ENCODE measurements around the gene MOB3C.

The MOB3C gene

GRCh38 chr1:46569884-46570725 is 46.5 kb downstream of the MOB3C start:
- DNase-seq, result no peak

DNA sequence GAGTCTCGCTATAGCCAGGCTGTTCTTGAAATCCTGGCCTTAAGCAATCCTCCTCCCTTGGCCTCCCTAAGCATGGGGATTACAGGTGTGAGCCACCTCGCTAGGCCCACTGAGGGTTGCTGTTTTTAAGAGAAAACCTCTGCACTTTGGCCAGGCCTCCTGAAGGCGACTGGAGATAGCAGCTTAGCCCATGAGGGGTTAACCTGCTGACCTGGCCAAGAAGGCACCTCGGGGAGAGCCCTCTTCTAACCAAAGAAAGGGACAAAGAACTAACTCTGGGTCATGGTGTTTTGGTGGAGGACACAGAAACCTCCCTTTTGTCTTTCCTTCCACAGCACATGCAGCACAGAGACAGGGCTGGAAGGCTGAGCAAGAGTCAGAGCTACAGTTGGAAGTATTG is 47.5 kb downstream of the MOB3C start:
- DNase-seq, result no peak

- no peak for DNase-seq
Measured at GRCh38 chr1:46568461-46568891, 48.1 kb downstream of the MOB3C start.

DNA sequence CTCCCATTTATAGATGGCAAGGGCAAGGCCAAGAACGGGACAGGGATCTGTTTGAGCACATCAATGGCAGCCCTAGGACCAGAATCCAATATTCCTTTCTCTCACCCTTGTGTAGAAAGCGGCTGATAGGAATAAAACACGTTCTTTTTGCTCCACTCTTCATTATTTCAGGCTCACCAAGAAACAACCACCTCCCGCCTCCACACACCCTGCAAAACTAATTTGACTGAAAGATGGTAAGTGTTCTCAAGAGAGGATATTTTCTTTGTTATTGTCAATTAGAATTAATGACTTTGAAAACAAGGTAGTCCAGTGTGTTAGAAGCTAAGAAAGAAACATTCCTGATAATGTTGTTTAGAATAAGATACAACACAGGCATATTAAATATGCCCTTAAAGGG is 53.3 kb downstream of the MOB3C start:
- DNase-seq, result no peak

GRCh38 chr1:46562498-46562897 is 54.1 kb downstream of the MOB3C start:
- no peak for DNase-seq

DNA sequence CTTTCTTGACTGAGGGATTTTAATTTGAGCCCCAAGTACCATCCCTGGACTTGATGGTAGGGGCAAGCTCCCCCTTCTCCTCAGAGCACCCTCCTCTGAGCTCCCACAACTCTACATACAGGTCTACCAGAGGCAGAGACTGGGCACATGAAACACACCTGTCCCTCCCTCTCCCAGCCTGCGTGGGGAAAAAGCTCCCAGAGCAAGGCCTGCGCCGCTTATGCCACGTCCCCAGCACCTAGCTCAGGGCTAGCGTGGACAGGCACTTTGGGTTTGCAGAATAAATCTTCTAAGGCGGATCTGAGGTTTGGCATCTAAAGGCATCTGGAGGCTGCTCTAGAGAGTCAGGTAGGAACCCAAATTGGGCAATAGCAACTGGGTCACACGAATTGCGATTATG is 57.6 kb downstream of the MOB3C start:
- no peak for DNase-seq

GRCh38 chr1:46558141-46558963 is 58.3 kb downstream of the MOB3C start:
- DNase-seq, result no peak
